OCI-LY3 (cell line): Measurements from ENCODE around the gene B3GNT2.
"Not testable (repeated sequence)": the region's sequence is repeated elsewhere in the genome, so short reads cannot be mapped to it uniquely, and the experiment has no call there.

Source experiments
- H2AFZ ChIP-seq: fragments of 200-600, 300-600 bp; shearing (Covaris generic); 2 replicates; pipeline ENCODE4 v1.6.0; 2014; ENCODE audit warnings: antibody characterized with exemption, low read depth, low read length
- H3K27ac ChIP-seq: fragments of 200-600, 300-600 bp; sonication (generic); 2 replicates; pipeline ENCODE4 v1.5.1; 2014; ENCODE audit warnings: mild to moderate bottlenecking, low read length, moderate library complexity, mixed read lengths
- H3K27me3 ChIP-seq: fragments of 200-600, 300-600 bp; sonication (generic); 2 replicates; pipeline ENCODE4 v1.6.1; 2014; ENCODE audit warnings: low read depth, low read length, mixed read lengths
- H3K36me3 ChIP-seq: fragments of 200-600, 300-600 bp; sonication (generic); replicated peaks from 2 replicates; pipeline ENCODE3; 2014; ENCODE audit warnings: low read depth, low read length, mixed read lengths
- H3K4me1 ChIP-seq: fragments of 300-600, 200-600 bp; sonication (generic); 2 replicates; pipeline ENCODE4 v1.6.1; 2014; ENCODE audit warnings: low read length, mixed read lengths
- H3K4me2 ChIP-seq: fragments of 200-600, 300-600 bp; sonication (generic); 2 replicates; pipeline ENCODE4 v1.6.1; 2014; ENCODE audit warnings: low read length, mixed read lengths
- H3K4me3 ChIP-seq: fragments of 300-600, 200-600 bp; sonication (generic); 2 replicates; pipeline ENCODE4 v1.5.1; 2014; ENCODE audit warnings: antibody characterized with exemption, mild to moderate bottlenecking, low read length, moderate library complexity
- H3K79me2 ChIP-seq: fragments of 300-600, 200-600 bp; shearing (Covaris generic); 2 replicates; pipeline ENCODE4 v1.6.1; 2014; ENCODE audit warnings: mild to moderate bottlenecking, low read length, mixed read lengths
- H3K9ac ChIP-seq: fragments of 300-600, 200-600 bp; shearing (Covaris generic); 2 replicates; pipeline ENCODE4 v1.6.0; 2014; ENCODE audit warnings: mild to moderate bottlenecking, low read length, moderate library complexity
- H3K9me3 ChIP-seq: fragments of 200-600, 300-600 bp; shearing (Covaris generic); 2 replicates; pipeline ENCODE4 v1.6.1; 2014; ENCODE audit warnings: low read length, mixed read lengths; ENCODE audit not compliant: insufficient read depth
- H4K20me1 ChIP-seq: fragments of 200-600, 300-600 bp; sonication (generic); 2 replicates; pipeline ENCODE4 v1.6.1; 2016; ENCODE audit warnings: low read length, mixed read lengths; ENCODE audit not compliant: insufficient read depth
- EZH2phosphoT487 ChIP-seq: fragments of 200-600 bp; shearing (Covaris generic); IDR thresholded peaks from 2 replicates; pipeline ENCODE4 v1.6.1; 2018; ENCODE audit warnings: antibody characterized with exemption, mixed run types, low read depth
- TF ChIP-seq, protein P1 (sequence below): fragments of 200-600, 300-600 bp; sonication (generic); IDR thresholded peaks from 2 replicates; pipeline ENCODE4 v1.5.1; 2014; ENCODE audit warnings: antibody characterized with exemption, low read length, low read depth

Gene B3GNT2

DNA sequence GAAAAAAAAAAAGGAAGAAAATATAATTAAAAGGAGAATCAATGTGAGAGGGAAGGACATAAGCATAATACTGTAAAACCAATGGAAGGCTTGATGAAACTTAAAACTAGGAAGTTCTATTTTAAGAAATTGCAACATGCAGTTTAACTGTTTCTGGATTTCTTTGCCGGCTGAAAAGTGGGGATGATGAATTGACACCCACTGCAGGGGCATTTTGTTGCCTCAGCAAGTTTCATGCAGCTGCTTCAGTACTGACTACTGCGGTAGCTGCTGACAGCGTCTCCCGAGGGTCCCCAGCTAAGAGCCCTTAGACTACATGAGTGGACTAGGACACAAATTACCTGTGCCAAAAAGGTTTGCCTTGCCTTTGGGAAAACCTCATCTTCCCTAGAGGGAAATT lies 69.2 kb downstream of the B3GNT2 start:
- Histone ChIP-seq H3K27me3 (no peaks in the 10 kb centered on the region), H3K79me2 (no peaks in the 10 kb centered on the region), H3K9me3 (no peaks in the 10 kb centered on the region), H3K36me3 (no peaks in the 10 kb centered on the region), H3K9ac (no peak overlapping the region), H4K20me1 (no peaks in the 10 kb centered on the region), H2AFZ (no peak overlapping the region), H3K4me2 (no peak overlapping the region), H3K4me1 (no peaks in the 10 kb centered on the region), H3K27ac (no peak overlapping the region), H3K4me3 (no peak overlapping the region)
- TF ChIP-seq, protein P1, sequence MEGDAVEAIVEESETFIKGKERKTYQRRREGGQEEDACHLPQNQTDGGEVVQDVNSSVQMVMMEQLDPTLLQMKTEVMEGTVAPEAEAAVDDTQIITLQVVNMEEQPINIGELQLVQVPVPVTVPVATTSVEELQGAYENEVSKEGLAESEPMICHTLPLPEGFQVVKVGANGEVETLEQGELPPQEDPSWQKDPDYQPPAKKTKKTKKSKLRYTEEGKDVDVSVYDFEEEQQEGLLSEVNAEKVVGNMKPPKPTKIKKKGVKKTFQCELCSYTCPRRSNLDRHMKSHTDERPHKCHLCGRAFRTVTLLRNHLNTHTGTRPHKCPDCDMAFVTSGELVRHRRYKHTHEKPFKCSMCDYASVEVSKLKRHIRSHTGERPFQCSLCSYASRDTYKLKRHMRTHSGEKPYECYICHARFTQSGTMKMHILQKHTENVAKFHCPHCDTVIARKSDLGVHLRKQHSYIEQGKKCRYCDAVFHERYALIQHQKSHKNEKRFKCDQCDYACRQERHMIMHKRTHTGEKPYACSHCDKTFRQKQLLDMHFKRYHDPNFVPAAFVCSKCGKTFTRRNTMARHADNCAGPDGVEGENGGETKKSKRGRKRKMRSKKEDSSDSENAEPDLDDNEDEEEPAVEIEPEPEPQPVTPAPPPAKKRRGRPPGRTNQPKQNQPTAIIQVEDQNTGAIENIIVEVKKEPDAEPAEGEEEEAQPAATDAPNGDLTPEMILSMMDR = no peak

- TF ChIP-seq, protein P1 = no peak
- TF ChIP-seq EZH2phosphoT487 = no peak
- H3K4me3 ChIP-seq = no peak overlapping the region
- no peak overlapping the region for H2AFZ ChIP-seq
- H3K79me2 ChIP-seq = no peaks in the 10 kb centered on the region
- no peaks in the 10 kb centered on the region for H3K4me1 ChIP-seq
- H3K4me2 ChIP-seq = no peak overlapping the region
- H3K9ac ChIP-seq = no peak overlapping the region
- no peaks in the 10 kb centered on the region for H3K36me3 ChIP-seq
- no peak overlapping the region for H3K27ac ChIP-seq
- no peaks in the 10 kb centered on the region for H3K9me3 ChIP-seq
- no peaks in the 10 kb centered on the region for H4K20me1 ChIP-seq
- no peaks in the 10 kb centered on the region for H3K27me3 ChIP-seq
These were observed 70.6 kb downstream of the B3GNT2 start for GRCh38 chr2:62266433-62267038.

GRCh38 chr2:62267696-62268095 lies 71.8 kb downstream of the B3GNT2 start:
- no peaks in the 10 kb centered on the region for H3K4me1 ChIP-seq
- TF ChIP-seq, protein P1 = no peak
- TF ChIP-seq EZH2phosphoT487 = no peak
- H4K20me1 ChIP-seq = no peaks in the 10 kb centered on the region
- no peak overlapping the region for H3K27ac ChIP-seq
- no peak overlapping the region for H2AFZ ChIP-seq
- H3K4me2 ChIP-seq = no peak overlapping the region
- no peaks in the 10 kb centered on the region for H3K36me3 ChIP-seq
- H3K79me2 ChIP-seq = no peaks in the 10 kb centered on the region
- H3K9me3 ChIP-seq = no peaks in the 10 kb centered on the region
- H3K9ac ChIP-seq = no peak overlapping the region
- H3K27me3 ChIP-seq = no peaks in the 10 kb centered on the region
- no peak overlapping the region for H3K4me3 ChIP-seq

GRCh38 chr2:62268681-62269188 lies 72.8 kb downstream of the B3GNT2 start:
- not testable (repeated sequence) for H3K9me3 ChIP-seq, H3K36me3 ChIP-seq, H3K4me3 ChIP-seq, H3K9ac ChIP-seq, H3K27ac ChIP-seq, H3K4me2 ChIP-seq, H3K27me3 ChIP-seq, H4K20me1 ChIP-seq, H2AFZ ChIP-seq, H3K4me1 ChIP-seq, H3K79me2 ChIP-seq
